GM15510 (cell line): Measurements from ENCODE around the gene ZNF112.

Source experiments
- POLR2A ChIP-seq: IDR thresholded peaks from 3 replicates; pipeline ENCODE4 v1.6.1; 2011; ENCODE audit warnings: borderline replicate concordance; ENCODE audit not compliant: insufficient read length; ENCODE audit errors: extremely low read depth

Gene ZNF112

DNA sequence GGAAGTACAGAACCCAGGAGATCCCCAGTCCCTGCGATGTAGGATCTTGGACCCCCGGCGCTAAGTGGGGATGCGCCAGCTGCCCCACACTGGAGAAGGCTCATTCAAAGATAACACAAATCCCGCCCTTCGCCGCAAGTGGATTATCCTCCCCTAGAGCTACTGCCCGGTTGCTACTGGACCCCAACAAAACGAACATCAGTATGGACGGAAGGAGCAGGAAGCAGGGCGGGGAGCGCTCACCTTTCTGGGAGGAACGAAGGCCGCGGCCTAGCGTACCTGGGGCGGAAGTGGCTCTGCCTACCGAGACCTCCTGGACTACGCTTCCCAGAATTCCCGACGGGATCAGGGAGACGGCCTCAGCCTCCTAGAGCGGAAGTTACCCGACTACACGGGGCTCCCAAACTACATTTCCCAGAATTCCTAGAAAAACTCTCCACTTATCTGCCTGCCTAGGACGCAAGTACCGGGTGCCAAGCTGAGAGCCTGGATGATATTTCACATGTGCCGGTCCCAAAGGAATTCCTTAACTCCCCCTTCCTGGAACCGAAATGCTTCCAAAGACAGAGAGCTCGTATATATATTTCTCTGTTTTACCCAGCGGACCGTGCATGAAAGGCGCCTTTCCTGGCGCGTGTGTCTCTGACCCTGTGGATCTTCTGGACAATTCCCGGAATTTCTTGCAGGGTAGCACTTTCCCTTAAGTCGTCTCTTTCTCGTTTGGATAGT is at the start of gene ZNF112:
Gene ZNF112 (minus strand): TSS at position 298 of the 729 bp plus-strand sequence. CDS start 16,141 bp downstream, outside the sequence.
- no peak for TF ChIP-seq POLR2A

DNA sequence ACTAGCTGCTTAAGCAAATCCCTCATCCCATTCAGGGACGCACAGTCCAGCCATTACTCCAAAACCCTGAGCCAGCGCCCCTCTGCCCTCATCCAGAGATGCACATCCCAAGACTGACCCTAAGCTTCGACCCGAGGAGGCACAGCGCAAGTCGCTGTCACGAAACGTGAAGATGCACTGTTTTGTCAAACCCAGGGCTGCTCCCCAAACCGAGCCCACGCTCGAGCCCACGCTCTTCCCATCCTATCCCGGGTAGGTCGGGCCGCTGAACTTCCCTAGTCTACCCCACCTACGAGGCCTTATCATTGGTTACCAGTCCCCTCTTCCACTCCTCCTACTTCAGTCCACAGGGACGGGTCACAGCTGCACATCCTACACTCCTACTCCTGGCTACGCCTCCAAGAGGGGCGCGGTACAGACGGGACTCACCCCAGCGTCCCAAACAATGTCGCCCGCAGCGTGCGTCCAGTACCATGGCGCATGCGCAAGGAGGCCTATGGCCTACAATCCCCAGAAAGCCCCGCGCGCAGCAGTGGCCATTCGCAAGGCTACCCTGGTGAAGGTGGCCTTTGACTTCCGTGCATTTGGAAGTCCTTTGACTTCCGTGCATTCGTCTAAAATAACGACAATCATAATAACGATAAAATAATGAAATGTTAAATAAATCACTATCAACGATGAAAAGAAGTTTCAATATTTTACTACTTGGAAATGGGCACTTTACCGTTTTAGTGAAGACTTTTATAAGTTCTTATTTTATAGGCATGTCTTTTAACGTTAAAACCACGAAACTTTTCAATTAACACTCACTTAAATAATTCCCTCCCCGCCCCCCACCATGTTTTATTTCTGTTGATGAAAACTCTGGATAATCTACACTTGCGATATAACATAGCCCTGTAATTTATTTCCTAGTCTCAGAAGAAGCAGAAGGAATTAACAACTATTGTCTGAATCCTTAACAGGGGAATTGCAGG is 44.9 kb upstream of the ZNF112 start, which contains the start of gene ZNF285:
Gene ZNF285 (minus strand): TSS at position 470 of the 977 bp plus-strand sequence. CDS start 4,395 bp downstream, outside the sequence.
- TF ChIP-seq POLR2A = no peak

DNA sequence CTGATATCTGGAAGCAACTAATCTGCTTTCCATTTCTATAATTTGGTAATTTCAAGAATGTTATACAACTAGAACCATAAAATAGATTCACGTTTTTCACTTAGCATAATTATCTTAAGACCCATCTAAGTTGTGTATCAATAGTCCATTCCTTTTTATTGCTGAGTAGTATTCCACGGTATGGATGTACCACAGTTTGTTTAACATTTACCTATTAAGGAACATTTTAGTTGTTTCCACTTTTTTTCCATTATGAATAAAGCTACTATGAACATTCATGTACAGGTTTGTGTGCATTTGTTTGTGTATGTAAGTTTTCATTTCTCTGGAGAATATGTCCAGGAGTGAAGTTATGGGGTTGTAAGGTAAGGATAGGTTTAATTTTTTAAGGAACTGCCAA is 18.3 kb upstream of the ZNF112 start:
- no peak for TF ChIP-seq POLR2A

DNA sequence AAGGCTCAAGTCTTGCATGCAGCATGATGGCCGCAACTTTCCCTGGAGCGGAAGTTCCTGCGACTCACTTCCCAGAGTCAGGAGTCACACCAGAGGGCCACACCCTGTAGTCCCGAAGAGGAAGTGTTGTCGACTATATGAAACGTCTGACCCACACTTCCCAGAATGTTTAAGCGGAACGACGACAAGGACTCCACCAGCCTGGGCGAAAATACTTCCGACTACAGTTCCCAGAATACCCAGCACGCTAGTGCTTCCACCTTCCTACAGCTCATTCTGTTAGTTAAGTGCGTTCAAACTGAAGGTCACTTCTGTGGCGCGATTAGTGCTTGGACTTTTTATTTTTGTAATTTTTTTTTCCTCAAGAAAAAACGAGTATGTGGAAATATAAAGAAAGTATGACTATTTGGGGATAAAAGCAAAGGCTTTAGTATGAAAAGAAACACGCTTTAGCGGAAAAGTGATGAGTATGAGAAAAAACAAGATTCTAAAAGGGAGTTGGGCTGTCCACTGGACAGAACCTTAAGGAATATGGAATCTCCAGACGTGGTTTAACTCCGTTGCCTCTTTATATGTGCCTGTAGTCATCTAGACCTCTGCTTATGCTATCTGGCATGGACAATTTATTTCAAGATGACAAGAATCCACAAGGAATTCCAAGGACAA is 15.5 kb upstream of the ZNF112 start:
- no peak for TF ChIP-seq POLR2A

DNA sequence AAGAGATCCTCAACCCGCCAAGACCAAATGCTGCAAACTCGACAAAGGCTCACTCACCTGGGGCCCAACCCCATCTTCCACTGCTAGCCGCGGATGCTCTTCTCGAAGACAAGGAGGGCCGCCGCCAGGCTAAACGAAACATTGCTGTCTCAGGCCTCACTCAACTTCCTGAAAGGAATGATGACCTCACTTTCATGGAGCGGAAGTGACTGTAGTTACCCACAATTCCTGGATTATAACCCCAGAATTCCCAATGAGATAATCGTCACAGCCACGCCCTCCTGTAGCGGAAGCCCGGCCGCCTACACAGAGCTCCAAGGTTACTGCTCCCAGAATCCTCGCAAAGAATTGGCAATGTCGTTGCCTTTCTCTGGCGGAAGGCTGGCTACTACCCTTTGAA is 10.5 kb upstream of the ZNF112 start:
- TF ChIP-seq POLR2A = no peak

DNA sequence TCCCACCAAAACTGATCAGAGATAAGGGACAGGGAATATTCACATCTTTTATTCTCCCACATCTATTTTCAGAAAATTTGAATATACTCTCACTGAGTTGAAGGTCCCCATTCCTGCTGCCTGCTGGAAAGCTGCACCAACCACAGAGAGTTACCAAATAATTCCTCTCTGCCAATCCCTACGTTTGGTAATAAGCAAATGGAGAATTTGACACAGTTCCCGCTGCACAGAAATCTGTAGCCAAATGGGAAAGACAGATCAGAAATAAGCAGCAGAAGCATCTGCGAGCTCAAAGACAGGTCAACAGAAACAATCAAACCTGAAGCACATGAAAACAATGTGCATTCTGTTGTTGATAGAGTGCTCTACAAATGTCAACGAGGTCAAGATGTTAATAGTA is 9.9 kb downstream of the ZNF112 start:
- no peak for TF ChIP-seq POLR2A

DNA sequence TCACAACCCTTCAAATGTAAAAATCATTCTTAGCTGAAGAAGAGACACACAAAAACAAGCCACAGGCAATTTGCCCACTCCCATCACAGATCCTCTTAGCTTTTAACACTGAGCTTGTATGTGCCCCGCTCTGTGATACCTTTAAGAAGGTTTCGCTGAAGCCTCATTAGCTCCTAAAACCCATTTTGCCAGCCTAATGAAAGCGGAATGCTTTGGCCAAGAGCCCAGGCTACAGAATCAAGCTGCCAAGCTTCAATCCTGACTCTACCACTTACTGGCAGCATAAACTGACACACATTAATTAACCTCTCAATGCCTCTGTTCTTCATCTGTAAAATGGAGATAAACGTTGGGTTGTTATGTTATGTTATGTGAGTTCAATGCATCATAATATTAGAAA is 10.5 kb downstream of the ZNF112 start:
- TF ChIP-seq POLR2A = no peak

DNA sequence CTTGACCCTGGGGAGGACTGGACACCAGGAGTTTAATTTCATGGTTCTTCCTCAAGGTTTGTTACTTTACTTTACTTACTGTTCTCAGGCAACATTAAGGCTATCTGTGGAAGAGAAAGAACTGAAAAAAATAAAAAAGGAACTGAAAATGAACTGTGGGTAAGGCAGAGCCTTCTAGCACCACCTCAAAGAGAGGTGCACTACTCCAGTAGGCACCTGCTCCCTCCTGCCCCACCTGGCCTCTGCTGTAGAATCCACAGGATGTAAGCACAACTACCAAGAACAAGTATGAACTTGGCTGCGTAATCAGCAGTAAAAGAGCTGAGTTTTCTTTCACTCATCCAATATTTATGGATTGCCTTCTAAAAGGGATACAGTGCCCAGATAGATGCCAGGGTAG is 12.2 kb downstream of the ZNF112 start:
- no peak for TF ChIP-seq POLR2A

DNA sequence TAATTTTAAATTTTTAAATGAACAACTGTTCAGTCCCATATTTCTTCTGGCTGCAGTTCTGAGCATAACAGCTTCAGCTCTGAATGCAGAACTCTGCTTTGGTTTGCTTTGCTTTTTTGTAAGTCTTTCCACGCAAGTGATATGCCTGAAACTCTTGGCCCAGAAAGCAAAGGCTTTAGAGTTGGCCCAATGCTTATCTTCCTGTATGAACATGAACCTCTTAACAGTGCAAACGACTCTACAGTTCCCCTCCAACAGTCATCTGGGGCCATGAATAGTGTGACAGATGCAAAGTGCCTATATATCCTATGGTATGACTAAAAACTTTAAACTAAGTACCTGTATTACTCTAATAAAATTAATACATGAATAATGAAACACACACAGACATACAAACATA is 14.7 kb downstream of the ZNF112 start:
- TF ChIP-seq POLR2A = no peak

DNA sequence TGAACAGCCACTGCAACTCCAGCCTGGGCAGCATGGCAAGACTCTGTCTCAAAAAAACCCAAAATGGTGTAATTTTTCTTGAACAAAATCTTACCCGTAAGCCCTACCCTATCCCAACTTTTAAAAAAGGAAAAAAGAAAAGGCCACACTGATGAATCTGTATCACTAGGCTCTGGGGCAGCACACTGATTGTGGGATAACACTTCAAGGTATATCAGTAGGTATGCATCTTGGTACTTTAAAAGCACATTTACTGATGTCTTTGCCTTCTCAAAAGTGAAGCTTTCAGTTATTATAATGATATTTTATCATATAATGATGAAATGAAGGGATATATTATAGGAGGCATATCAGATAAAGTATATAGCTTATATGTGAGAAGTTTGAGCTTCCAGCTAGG is 24.3 kb downstream of the ZNF112 start:
- TF ChIP-seq POLR2A = no peak

DNA sequence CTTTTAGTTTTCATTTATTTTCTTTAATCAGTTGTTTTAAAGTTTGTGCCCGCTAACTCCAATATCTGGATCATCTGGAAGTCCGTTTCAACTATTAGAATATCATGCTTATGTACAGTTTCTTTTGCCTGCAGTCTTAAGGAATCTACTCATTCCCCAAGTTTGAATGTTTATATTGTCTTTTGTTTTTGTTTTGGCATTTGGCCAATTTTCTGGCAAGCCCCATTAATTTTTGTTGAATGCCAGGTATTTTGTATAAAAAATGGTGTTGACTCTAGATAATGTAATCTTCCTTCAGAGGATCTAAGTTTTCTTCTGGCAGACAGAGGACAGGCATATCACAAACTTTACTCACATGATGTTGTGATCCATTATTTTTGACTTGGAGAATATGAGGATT is 40.6 kb downstream of the ZNF112 start:
- TF ChIP-seq POLR2A = no peak

DNA sequence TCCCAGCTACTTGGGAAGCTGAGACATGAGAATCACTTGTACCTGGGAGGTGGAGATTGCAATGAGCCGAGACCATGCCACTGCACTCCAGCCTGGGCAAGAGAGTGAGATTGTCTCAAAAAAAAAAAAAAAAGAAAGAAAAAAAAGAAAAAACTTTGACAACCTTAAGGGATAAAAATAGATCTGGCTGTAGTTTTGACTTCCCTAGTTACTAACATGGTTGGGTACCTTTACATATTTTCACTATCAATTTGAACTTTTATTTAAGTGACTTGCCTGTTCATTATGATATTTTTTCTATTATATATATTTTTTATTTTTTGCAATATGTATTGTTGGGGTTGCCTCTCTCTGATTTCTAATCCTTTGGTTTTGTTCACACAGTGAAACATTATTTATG is 43.2 kb downstream of the ZNF112 start:
- TF ChIP-seq POLR2A = no peak

DNA sequence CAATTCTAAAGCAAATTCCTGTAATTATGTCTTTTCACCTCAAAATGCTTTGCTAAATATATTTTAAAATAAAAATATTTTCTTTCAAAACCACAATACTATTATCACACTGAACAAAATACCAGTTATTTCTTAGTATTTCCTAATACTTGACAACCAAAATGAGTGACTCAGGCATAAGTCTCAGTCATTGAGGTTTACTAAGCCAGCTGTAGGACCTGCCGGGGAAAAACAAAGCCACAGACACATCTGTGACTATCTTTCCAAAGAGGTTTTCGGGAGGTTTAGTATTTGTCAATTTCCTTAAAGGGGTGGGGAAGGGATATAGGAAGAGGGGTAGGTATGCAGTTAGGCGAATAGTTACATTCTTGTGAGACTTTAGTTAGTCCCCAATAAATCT is 48.5 kb downstream of the ZNF112 start:
- TF ChIP-seq POLR2A = no peak

DNA sequence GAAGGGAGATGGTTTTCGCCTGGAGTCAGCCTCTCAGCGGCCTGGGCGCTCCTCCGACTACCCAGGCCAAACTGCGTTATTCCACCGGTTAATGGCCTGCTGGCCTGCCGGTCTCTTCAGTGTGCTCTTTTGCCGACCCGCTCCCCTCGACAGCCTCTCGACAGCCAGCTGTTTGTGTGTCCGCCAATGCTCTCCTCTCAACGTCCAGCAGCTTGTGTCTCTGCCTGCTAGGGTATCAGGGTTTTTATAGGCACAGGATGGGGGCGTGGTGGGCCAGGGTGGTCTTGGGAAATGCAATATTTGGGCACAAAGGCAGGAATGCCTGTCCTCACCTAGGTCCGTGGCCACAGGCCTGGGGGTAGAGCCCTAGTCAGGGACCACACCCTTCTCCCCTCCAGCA is 50.2 kb downstream of the ZNF112 start:
- no peak for TF ChIP-seq POLR2A

DNA sequence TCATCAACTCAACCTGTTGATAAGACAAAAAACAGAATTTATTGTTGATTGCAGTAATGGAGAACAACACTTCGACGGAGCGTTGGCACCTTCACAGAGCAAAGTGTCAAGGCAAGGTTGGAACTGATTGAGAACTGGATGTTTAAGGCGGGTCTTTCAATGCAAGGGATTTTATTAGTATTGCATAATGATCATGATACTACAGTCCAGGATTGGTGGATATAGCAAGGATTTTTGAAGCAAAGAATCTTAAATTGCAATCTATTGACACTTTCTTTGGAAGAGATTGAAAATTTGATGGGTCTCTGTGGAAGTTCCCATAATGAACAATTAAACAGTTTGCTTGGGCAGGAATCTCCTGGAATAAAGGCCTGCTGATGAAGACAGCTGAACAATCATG is 51.0 kb downstream of the ZNF112 start:
- TF ChIP-seq POLR2A = no peak
